Nephron (organoid): ENCODE results near the gene KCNAB1.

ENCODE experiments used
- H3K27ac Mint-ChIP-seq, 3 experiments: 2 replicates each; pipeline ENCODE4 v1.8.0; 2020; ENCODE audit warnings: mixed read lengths in 3 of 3, mild to moderate bottlenecking in 2 of 3, moderate library complexity in 1 of 3
- H3K27me3 Mint-ChIP-seq: 2 replicates; pipeline ENCODE4 v1.8.0; 2021; ENCODE audit warnings: low read depth, mild to moderate bottlenecking, moderate library complexity, mixed read lengths
- H3K36me3 Mint-ChIP-seq: 2 replicates; pipeline ENCODE4 v1.8.0; 2020; ENCODE audit warnings: low read depth, mixed read lengths
- H3K4me1 Mint-ChIP-seq: 2 replicates; pipeline ENCODE4 v1.8.0; 2020; ENCODE audit warnings: mixed read lengths
- H3K4me3 Mint-ChIP-seq, 3 experiments: 2 replicates each; pipeline ENCODE4 v1.8.0; 2020; ENCODE audit warnings: mild to moderate bottlenecking in 3 of 3, mixed read lengths in 3 of 3, moderate library complexity in 2 of 3
- H3K9me3 Mint-ChIP-seq: 2 replicates; pipeline ENCODE4 v1.8.0; 2020; ENCODE audit warnings: mixed read lengths
- TF ChIP-seq, protein P1 (sequence below), 3 experiments: fragments of 200-600 bp; sonication (generic); IDR thresholded peaks; one replicate each; pipeline ENCODE4 v1.5.0; 2021; ENCODE audit warnings: antibody characterized with exemption in 3 of 3; ENCODE audit not compliant: unreplicated experiment in 3 of 3

The KCNAB1 gene

DNA sequence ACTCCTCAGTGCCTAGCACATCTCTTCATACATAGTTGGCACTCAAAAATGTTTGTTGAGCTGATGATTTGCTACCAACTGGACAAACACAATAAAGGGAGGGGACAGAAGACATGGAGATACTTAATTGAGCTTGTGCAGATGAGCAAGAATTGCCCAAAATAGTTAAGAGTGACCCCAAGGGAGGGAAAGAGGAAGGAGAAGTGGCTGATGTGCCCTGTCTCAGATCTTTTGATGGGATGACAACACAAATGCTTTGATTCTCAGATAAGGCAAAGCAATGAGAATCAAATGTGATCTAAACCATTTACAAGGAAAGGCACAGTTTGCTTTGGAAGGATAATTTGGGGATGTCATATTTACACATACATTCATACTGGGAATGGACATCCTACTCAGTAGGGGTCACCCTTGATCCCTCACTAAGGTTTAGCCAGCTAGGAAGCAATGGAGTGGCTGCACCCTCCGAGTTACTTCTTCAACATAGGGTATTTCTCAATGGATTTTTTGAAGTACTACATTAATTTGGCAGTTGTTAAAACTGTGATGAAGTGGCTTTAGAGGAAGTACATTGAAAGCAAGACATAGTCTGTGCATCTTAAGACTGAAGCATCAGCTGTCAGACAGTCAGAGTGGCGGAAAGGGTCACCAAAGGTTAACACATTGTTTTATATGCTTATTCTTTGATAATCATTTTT, 456.4 kb downstream of the KCNAB1 start:
- TF ChIP-seq, protein P1, sequence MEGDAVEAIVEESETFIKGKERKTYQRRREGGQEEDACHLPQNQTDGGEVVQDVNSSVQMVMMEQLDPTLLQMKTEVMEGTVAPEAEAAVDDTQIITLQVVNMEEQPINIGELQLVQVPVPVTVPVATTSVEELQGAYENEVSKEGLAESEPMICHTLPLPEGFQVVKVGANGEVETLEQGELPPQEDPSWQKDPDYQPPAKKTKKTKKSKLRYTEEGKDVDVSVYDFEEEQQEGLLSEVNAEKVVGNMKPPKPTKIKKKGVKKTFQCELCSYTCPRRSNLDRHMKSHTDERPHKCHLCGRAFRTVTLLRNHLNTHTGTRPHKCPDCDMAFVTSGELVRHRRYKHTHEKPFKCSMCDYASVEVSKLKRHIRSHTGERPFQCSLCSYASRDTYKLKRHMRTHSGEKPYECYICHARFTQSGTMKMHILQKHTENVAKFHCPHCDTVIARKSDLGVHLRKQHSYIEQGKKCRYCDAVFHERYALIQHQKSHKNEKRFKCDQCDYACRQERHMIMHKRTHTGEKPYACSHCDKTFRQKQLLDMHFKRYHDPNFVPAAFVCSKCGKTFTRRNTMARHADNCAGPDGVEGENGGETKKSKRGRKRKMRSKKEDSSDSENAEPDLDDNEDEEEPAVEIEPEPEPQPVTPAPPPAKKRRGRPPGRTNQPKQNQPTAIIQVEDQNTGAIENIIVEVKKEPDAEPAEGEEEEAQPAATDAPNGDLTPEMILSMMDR (IDR thresholded peaks at IDR 0.05; ENCODE audit: unreplicated experiment in 3 of 3) = no peak
- Mint-ChIP-seq H3K4me3 (no peak overlapping the region), H3K36me3 (no peaks in the 10 kb centered on the region)

DNA sequence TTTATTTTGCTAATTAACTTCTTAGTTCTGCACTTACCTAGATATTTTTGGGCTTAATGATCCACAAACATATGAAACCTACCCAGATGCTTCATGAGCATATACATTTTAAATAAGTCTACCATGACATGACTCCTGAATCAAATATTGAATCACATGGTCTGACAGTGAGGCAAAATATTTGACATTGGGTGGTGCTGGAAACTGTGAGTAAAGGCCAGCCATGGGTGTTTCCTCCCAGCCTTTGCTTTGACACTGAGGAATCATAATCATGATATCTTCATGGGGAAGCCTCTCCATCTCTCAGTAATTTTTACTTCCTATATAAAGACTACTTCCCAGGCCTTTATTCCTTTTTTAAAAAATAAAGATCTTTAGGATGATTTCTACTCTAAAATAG, 457.4 kb downstream of the KCNAB1 start:
- Mint-ChIP-seq H3K4me3 (no peak overlapping the region), H3K27me3 (no peaks in the 10 kb centered on the region), H3K9me3 (no peaks in the 10 kb centered on the region), H3K36me3 (no peaks in the 10 kb centered on the region), H3K4me1 (no peaks in the 10 kb centered on the region), H3K27ac (no peak overlapping the region)
- TF ChIP-seq, protein P1 (IDR thresholded peaks at IDR 0.05; ENCODE audit: unreplicated experiment in 3 of 3) = no peak

More for the DNA sequence above, 456.4 kb downstream of the KCNAB1 start:
- Mint-ChIP-seq H3K27ac (no peak overlapping the region), H3K9me3 (no peaks in the 10 kb centered on the region), H3K27me3 (no peaks in the 10 kb centered on the region), H3K4me1 (no peaks in the 10 kb centered on the region)

DNA sequence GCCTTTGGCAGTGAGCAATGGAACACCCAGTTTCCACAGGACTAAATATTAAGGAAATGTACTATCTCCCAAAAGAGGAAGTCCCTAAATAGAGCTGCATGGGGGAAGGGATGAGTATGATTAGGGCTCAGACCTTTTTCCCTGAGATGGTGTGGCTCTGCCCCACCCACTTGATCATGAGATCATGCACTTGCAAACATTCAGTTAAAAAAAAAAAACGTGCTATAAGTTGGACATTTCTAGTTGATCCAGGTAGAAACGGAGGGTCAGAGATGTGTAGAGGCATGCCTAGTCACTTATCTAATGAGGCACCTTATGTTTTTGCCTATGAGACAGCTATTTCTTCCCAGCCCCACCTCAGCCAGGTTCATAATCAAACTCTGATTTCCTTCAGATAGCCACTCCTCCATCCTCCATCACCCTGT, 459.1 kb downstream of the KCNAB1 start:
- Mint-ChIP-seq H3K36me3 (no peaks in the 10 kb centered on the region), H3K4me3 (no peak overlapping the region), H3K27me3 (no peaks in the 10 kb centered on the region), H3K4me1 (no peaks in the 10 kb centered on the region), H3K27ac (no peak overlapping the region), H3K9me3 (no peaks in the 10 kb centered on the region)
- TF ChIP-seq, protein P1 (IDR thresholded peaks at IDR 0.05; ENCODE audit: unreplicated experiment in 3 of 3) = no peak

DNA sequence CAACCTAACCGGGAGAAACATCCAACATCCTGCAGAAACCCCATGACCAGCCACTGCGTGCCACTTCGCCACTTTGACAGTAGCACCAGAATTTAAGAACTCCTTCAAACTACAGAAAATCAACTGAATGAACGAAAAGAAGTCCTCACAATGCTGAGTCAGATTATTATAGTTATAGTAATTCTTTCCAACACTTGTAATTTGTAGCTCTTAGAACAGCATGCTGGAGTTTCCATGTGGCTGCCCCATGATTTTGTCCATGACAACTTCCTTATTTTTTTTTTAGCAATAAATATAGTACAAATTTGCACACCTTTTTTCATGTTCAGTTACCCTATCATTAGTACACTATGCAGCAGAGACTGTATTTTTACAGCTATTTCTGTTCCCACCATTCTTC, 460.7 kb downstream of the KCNAB1 start:
- Mint-ChIP-seq H3K4me3 (no peak overlapping the region), H3K36me3 (no peaks in the 10 kb centered on the region), H3K27ac (no peak overlapping the region), H3K9me3 (no peaks in the 10 kb centered on the region), H3K27me3 (no peaks in the 10 kb centered on the region), H3K4me1 (no peaks in the 10 kb centered on the region)
- TF ChIP-seq, protein P1 (IDR thresholded peaks at IDR 0.05; ENCODE audit: unreplicated experiment in 3 of 3) = no peak

DNA sequence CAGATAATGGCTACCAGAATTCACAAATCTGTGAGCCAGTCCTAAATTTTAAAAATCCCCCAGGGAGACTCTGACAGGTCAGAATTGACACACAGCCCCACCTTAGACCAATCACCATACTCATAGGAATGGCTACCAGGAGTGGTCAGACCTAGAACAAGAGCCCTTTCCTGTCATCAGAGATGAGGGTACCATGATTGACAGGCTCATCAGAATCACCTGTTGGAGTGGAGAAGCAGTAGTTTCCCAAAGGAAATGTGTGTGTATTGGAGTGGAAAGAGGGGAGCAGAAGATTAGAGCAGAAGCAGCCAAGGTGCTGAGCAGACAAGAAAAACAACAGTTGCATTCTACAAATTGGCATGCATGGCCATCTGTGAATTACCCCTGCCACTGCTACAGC, 461.6 kb downstream of the KCNAB1 start:
- Mint-ChIP-seq H3K4me3 (no peak overlapping the region), H3K27ac (no peak overlapping the region), H3K27me3 (no peaks in the 10 kb centered on the region), H3K9me3 (no peaks in the 10 kb centered on the region), H3K4me1 (no peaks in the 10 kb centered on the region), H3K36me3 (no peaks in the 10 kb centered on the region)
- TF ChIP-seq, protein P1 (IDR thresholded peaks at IDR 0.05; ENCODE audit: unreplicated experiment in 3 of 3) = no peak

DNA sequence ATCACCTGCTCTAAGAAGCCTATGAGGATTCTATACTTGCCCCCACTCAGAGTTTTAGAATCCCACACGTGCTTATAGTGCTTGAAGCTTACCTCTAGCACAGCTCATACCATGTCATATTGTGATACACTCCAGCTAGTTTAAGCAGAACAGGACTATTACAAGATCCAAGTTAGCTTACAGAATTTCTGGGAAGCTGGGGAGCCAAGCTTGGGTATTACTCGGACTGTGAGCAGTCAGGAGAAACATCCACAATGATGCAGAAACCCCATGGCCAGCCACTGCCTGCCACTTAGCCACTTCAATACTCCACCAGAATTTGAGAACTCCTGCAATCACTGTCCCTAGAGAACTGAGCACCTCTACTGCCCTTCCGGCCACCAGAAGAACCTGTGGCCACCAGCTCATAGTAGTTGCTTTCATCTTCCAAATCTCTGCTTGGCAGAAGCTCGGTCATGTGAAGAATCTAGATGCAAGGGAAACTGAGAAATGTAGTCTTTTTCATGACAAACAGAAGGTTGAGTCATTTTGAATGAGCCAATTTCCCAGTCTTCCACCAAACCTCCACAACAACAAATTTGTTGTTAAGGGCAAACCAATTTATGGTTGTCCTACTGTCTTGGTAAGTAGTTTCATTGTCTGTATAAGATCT, 462.3 kb downstream of the KCNAB1 start:
- H3K27ac Mint-ChIP-seq = no peak overlapping the region
- TF ChIP-seq, protein P1 (IDR thresholded peaks at IDR 0.05; ENCODE audit: unreplicated experiment in 3 of 3) = no peak
- H3K9me3 Mint-ChIP-seq = no peaks in the 10 kb centered on the region
- H3K4me1 Mint-ChIP-seq = no peaks in the 10 kb centered on the region
- no peaks in the 10 kb centered on the region for H3K27me3 Mint-ChIP-seq
- no peak overlapping the region for H3K4me3 Mint-ChIP-seq
- H3K36me3 Mint-ChIP-seq = no peaks in the 10 kb centered on the region
